Brain microvascular endothelial cell (primary cell): ENCODE results near the gene FOXK1.

Source experiments
- DNase-seq: peaks from one replicate; pipeline ENCODE4 v3.0.0-alpha.2; 2020
- H3K27ac ChIP-seq: fragments of 250-450 bp; sonication (Bioruptor Pico); 2 replicates; pipeline ENCODE4 v1.5.1; 2020; ENCODE audit warnings: mild to moderate bottlenecking, moderate library complexity
- H3K27me3 ChIP-seq: fragments of 250-450 bp; sonication (Bioruptor Pico); replicated peaks from 2 replicates; pipeline ENCODE4 v1.5.1; 2020; ENCODE audit warnings: mild to moderate bottlenecking
- H3K36me3 ChIP-seq: fragments of 250-450 bp; sonication (Bioruptor Pico); replicated peaks from 2 replicates; pipeline ENCODE4 v1.5.1; 2020; ENCODE audit warnings: mild to moderate bottlenecking
- H3K4me3 ChIP-seq: 2 replicates; pipeline ENCODE4 v1.5.1; 2011; ENCODE audit warnings: low read depth, mild to moderate bottlenecking, control low read depth, low read length, moderate library complexity
- CTCF ChIP-seq: IDR thresholded peaks from 2 replicates; pipeline ENCODE4 v1.5.1; 2011; ENCODE audit warnings: low read depth, mild to moderate bottlenecking, moderate library complexity, low read length, control low read depth, inconsistent platforms; ENCODE audit errors: missing control alignments
- in situ Hi-C: cut with HindIII; loops from 2 replicates; pipeline ENCODE4 v1.10.0; 2017; ENCODE audit warnings: low sequenced_read_pairs, low pct_ligation_motif_present

Gene FOXK1

GRCh38 chr7:4775250-4775847, 93.3 kb downstream of the FOXK1 start, which contains the start of gene AP5Z1:
AP5Z1 (plus strand) TSS chr7:4775623; CDS start chr7:4775716, 93 bp downstream.
- in situ Hi-C loops = no loop called here
- Histone ChIP-seq H3K27ac (peak within 1 kb of the TSS; percentile 95), H3K27me3 (no peaks in the 10 kb centered on the region), H3K4me3 (peak within 1 kb of the TSS; percentile 96), H3K36me3 (peaks cover 9% of the 10 kb centered on the region)
- DNase-seq = peak; percentile 90
- no peak for TF ChIP-seq CTCF

- DNase-seq = peak; percentile 57
- TF ChIP-seq CTCF = no peak
- peak overlapping the region; percentile 96 for H3K4me3 ChIP-seq
- H3K27me3 ChIP-seq = no peaks in the 10 kb centered on the region
- in situ Hi-C loops = no loop called here
- H3K27ac ChIP-seq = peak overlapping the region; percentile 95
- peaks cover 11% of the 10 kb centered on the region for H3K36me3 ChIP-seq
Measured at GRCh38 chr7:4775848-4776623, 93.9 kb downstream of the FOXK1 start.

- no peak overlapping the region for H3K27ac ChIP-seq
- in situ Hi-C loops = no loop called here
- no peak overlapping the region for H3K4me3 ChIP-seq
- H3K27me3 ChIP-seq = no peaks in the 10 kb centered on the region
- H3K36me3 ChIP-seq = peaks cover 37% of the 10 kb centered on the region
- no peak for DNase-seq
- no peak for TF ChIP-seq CTCF
Measured at GRCh38 chr7:4779118-4779517, 97.0 kb downstream of the FOXK1 start.

GRCh38 chr7:4781366-4782069, 99.4 kb downstream of the FOXK1 start:
- Histone ChIP-seq H3K27me3 (no peaks in the 10 kb centered on the region), H3K4me3 (no peak overlapping the region), H3K36me3 (peaks cover 58% of the 10 kb centered on the region), H3K27ac (no peak overlapping the region)
- in situ Hi-C loops = no loop called here
- no peak for TF ChIP-seq CTCF
- no peak for DNase-seq

- Histone ChIP-seq H3K36me3 (peaks cover 64% of the 10 kb centered on the region), H3K27ac (no peak overlapping the region)
Measured at GRCh38 chr7:4782333-4783291, 100.5 kb downstream of the FOXK1 start.

More at GRCh38 chr7:4782333-4783291, 100.5 kb downstream of the FOXK1 start:
- no peak for TF ChIP-seq CTCF
- Histone ChIP-seq H3K27me3 (no peaks in the 10 kb centered on the region), H3K4me3 (no peak overlapping the region)
- no peak for DNase-seq
- in situ Hi-C loops = no loop called here
